Measurements from ENCODE around the gene TMED1. TPM values are rescaled to one million over a fixed set of nuclear protein-coding genes. Genes with fewer than 3 reads are reported as not detected.
"Not testable (repeated sequence)": the region's sequence is repeated elsewhere in the genome, so short reads cannot be mapped to it uniquely, and the experiment has no call there.

Gene TMED1
- total RNA-seq, 1 donor from 2014 or later: 27.0 TPM

GRCh38 chr19:10882108-10882457, 46.1 kb upstream of the TMED1 start:
- H3K27ac ChIP-seq: no peak overlapping the region
- H3K4me3 Mint-ChIP-seq: peak overlapping the region; percentile 75
- H3K9me3 Mint-ChIP-seq: no peaks in the 10 kb centered on the region
- no peaks in the 10 kb centered on the region for H3K36me3 ChIP-seq
- peaks cover 100% of the 10 kb centered on the region for H4K20me1 ChIP-seq (ENCODE audit: low read depth)
- no peaks in the 10 kb centered on the region for H3K9me3 ChIP-seq (ENCODE audit: low read depth)
- H3K27me3 Mint-ChIP-seq (ENCODE audit: insufficient read depth, low read depth): no peaks in the 10 kb centered on the region
- peak overlapping the region; percentile 56 for H3K4me2 ChIP-seq
- peaks cover 66% of the 10 kb centered on the region for H3K4me1 Mint-ChIP-seq
- H3K79me2 ChIP-seq (ENCODE audit: low read depth): peaks cover 100% of the 10 kb centered on the region
- H2AFZ ChIP-seq (replicated peaks): no peak overlapping the region
- H3K9ac ChIP-seq: no peak overlapping the region
- H3K27me3 ChIP-seq: no peaks in the 10 kb centered on the region
- H3K36me3 Mint-ChIP-seq: no peaks in the 10 kb centered on the region
- H3K4me3 ChIP-seq: no peak overlapping the region
- peaks cover 26% of the 10 kb centered on the region for H3F3A ChIP-seq (ENCODE audit: low read depth)
- H3K27ac Mint-ChIP-seq: peak overlapping the region; percentile 50
- no peak for DNase-seq (ENCODE audit: low spot score)
- peaks cover 39% of the 10 kb centered on the region for H3K4me1 ChIP-seq
- TF ChIP-seq CTCF (IDR thresholded peaks at IDR 0.05): no peak
- TF ChIP-seq EZH2phosphoT487 (IDR thresholded peaks at IDR 0.05): no peak
- no peak for TF ChIP-seq EZH2 (IDR thresholded peaks at IDR 0.05)

GRCh38 chr19:10881403-10882107, 45.5 kb upstream of the TMED1 start:
- peak overlapping the region; percentile 75 for H3K4me3 Mint-ChIP-seq
- TF ChIP-seq CTCF (IDR thresholded peaks at IDR 0.05): no peak
- no peak for TF ChIP-seq EZH2 (IDR thresholded peaks at IDR 0.05)
- no peak for TF ChIP-seq EZH2phosphoT487 (IDR thresholded peaks at IDR 0.05)
- no peaks in the 10 kb centered on the region for H3K27me3 ChIP-seq
- H3K4me3 ChIP-seq: no peak overlapping the region
- H3F3A ChIP-seq (ENCODE audit: low read depth): peaks cover 24% of the 10 kb centered on the region
- peak; percentile 69 for DNase-seq (ENCODE audit: low spot score)
- no peaks in the 10 kb centered on the region for H3K27me3 Mint-ChIP-seq (ENCODE audit: insufficient read depth, low read depth)
- peaks cover 39% of the 10 kb centered on the region for H3K4me1 ChIP-seq
- no peaks in the 10 kb centered on the region for H3K36me3 ChIP-seq
- peak overlapping the region; percentile 68 for H3K27ac Mint-ChIP-seq
- H3K36me3 Mint-ChIP-seq: no peaks in the 10 kb centered on the region
- peaks cover 100% of the 10 kb centered on the region for H4K20me1 ChIP-seq (ENCODE audit: low read depth)
- H3K9me3 Mint-ChIP-seq: no peaks in the 10 kb centered on the region
- peak overlapping the region; percentile 35 for H3K27ac ChIP-seq
- H3K9ac ChIP-seq: no peak overlapping the region
- peaks cover 69% of the 10 kb centered on the region for H3K4me1 Mint-ChIP-seq
- no peak overlapping the region for H2AFZ ChIP-seq (replicated peaks)
- peak overlapping the region; percentile 56 for H3K4me2 ChIP-seq
- H3K9me3 ChIP-seq (ENCODE audit: low read depth): no peaks in the 10 kb centered on the region
- H3K79me2 ChIP-seq (ENCODE audit: low read depth): peaks cover 100% of the 10 kb centered on the region

- Histone ChIP-seq H4K20me1 (ENCODE audit: low read depth) (peaks cover 94% of the 10 kb centered on the region), H3K4me1 (peaks cover 22% of the 10 kb centered on the region), H3K9ac (no peak overlapping the region), H3K27me3 (no peaks in the 10 kb centered on the region), H3K79me2 (ENCODE audit: low read depth) (peaks cover 100% of the 10 kb centered on the region), H3F3A (ENCODE audit: low read depth) (peaks cover 21% of the 10 kb centered on the region), H2AFZ (replicated peaks) (no peak overlapping the region), H3K27ac (no peak overlapping the region), H3K9me3 (ENCODE audit: low read depth) (no peaks in the 10 kb centered on the region), H3K4me3 (no peak overlapping the region), H3K4me2 (no peak overlapping the region), H3K36me3 (no peaks in the 10 kb centered on the region)
- DNase-seq (ENCODE audit: low spot score): no peak
- no peak for TF ChIP-seq EZH2phosphoT487 (IDR thresholded peaks at IDR 0.05)
- no peak for TF ChIP-seq CTCF (IDR thresholded peaks at IDR 0.05)
- no peak for TF ChIP-seq EZH2 (IDR thresholded peaks at IDR 0.05)
- Mint-ChIP-seq H3K36me3 (no peaks in the 10 kb centered on the region), H3K27ac (peak overlapping the region; percentile 29), H3K4me1 (peaks cover 56% of the 10 kb centered on the region), H3K9me3 (no peaks in the 10 kb centered on the region), H3K27me3 (ENCODE audit: insufficient read depth, low read depth) (peaks cover 2% of the 10 kb centered on the region), H3K4me3 (no peak overlapping the region)
Observed at GRCh38 chr19:10878253-10878652, 42.2 kb upstream of the TMED1 start.

GRCh38 chr19:10877608-10878007, 41.6 kb upstream of the TMED1 start:
- not testable (repeated sequence) for H3K9me3 Mint-ChIP-seq; H3K27ac ChIP-seq; H3K4me2 ChIP-seq; H3K36me3 Mint-ChIP-seq; H3K27me3 ChIP-seq; H3K27ac Mint-ChIP-seq; H3K9ac ChIP-seq; H3K9me3 ChIP-seq (ENCODE audit: low read depth); DNase-seq (ENCODE audit: low spot score); H3K27me3 Mint-ChIP-seq (ENCODE audit: insufficient read depth, low read depth); H3K36me3 ChIP-seq; H2AFZ ChIP-seq (replicated peaks); H3K4me3 ChIP-seq; H3K4me3 Mint-ChIP-seq
- Histone ChIP-seq H4K20me1 (ENCODE audit: low read depth) (peaks cover 94% of the 10 kb centered on the region), H3F3A (ENCODE audit: low read depth) (peaks cover 27% of the 10 kb centered on the region), H3K4me1 (peaks cover 28% of the 10 kb centered on the region), H3K79me2 (ENCODE audit: low read depth) (peaks cover 100% of the 10 kb centered on the region)
- peaks cover 56% of the 10 kb centered on the region for H3K4me1 Mint-ChIP-seq
